Suppressor macrophage treated with lipopolysaccharide for 1 hour (primary cell): ENCODE results near the gene CLDN16.

ENCODE experiments used
- DNase-seq, 3 donors: peaks; one replicate each; pipeline ENCODE4 v3.0.0-alpha.2; 2020 to 2022

Gene CLDN16

DNA sequence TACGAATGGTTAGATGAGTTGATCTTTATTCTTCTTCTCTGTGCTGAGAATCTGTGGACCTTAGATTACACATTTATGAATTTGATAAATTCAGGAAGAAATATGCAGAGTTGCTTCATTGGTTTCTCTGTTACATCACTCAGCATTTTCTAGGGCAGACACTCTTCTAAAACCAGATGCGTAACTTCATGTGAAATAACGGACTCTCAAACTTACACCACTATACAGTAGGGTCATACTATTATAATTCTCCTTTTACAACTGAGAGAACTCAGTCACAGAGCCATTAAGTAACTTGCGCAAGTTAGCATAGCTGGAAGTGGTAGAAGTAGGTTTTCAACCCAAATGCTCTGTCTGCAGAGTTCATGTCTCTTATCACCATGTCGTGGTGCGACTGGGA, 56.0 kb downstream of the CLDN16 start:
- peak in 1 of 3 donors; percentile 11 for DNase-seq

DNA sequence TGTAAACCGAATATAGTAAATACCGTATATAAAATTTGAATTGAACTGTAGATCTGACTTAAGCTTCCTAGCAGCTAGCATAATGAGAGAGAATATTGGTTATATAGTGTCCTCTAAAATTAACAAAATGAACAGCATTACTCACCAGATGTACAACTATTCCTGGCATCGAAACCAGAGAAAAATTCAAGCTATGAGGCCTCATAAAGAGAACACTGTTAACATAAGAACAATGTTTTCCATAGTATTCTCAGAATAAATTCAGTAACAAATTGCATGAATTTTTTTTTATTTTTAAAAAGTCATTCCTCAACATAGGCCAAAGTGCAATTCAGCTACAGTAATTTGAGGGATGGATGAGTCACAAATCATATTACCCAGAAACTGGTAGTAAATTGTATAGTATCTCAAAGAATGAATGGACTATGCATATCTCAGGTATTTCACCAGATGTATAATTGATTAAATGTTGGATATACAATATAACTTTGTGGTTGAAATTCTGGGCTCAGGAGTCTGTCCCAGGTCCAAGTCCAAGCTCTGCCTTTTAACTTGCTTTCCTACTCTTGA, 56.7 kb downstream of the CLDN16 start:
- DNase-seq, result no peak

DNA sequence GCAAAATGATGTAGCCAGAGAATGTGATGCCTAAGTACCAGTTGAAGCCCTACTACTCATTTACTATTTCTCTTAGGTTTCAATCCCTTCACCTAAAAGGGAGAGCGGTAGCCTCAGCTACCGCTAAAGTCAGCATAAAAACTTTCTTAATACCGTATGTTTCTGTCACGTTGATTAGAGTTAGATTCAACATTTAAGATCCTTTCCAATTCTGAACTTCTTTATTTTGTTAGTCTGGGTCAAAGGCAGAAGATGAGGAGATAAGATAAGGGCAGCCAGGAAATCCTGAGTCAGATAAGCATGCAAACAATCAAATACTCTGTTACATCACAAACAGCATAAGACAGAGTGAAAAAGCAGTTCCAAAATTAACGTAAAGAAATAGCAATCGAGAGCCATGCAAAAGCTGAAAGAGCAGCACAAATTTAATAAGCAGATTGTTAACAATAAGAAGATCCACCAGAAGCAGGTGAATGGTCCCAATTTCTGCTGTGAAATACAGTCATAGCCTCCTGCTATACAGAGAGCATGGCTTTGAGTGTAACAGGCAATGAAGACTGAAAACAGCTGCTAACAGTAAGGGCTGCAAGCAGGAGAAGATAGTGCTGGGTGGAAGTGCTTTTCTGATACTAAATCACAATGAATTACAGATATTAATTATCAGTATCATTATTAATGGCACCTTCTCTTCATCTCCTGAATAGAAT, 58.8 kb downstream of the CLDN16 start:
- no peak for DNase-seq

GRCh38 chr3:190448256-190448655, 60.3 kb downstream of the CLDN16 start:
- no peak for DNase-seq

GRCh38 chr3:190449801-190450200, 61.8 kb downstream of the CLDN16 start, which contains the start of gene TMEM207:
Gene TMEM207 (minus strand): TSS chr3:190449901. CDS start chr3:190449809, 92 bp downstream.
- no peak for DNase-seq

DNA sequence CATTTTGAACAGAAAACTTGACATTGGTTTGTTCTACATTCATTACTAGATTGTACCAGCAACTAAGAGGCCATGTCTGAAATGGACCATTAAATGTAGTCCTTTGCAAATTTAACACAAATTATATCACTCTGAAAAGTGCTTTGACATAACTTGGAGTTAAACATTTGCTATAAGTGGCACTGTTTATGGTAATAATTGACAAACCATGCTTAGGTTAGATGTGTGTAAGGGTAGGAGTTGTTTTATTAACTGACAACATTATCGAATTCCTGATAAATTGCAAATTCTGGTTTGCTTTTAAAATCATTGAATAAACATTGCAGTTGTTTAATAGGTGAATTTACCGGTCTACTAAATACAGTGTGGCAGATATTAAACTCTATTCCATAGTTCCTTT, 67.9 kb downstream of the CLDN16 start:
- DNase-seq, result no peak

DNA sequence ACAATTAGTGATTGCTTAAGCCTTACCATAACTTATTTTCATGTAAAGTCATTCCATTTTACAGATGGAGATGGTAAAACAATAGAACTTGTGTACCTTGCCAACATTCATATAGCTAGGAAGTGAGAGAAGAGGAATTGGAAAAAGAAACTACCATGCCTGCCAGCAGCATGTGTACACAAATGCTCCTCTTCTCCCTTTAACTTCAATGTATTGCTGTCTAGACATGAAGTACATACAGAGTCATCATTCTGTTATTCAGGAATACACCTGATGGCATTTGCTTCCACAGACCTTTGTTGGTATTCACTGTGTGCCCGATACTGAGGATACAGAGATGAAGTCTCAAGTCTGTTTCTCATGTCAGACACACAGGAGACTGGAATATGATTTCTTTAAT, 68.8 kb downstream of the CLDN16 start:
- DNase-seq, result no peak

GRCh38 chr3:190458040-190458439, 70.1 kb downstream of the CLDN16 start:
- DNase-seq, result no peak
